Measurements from ENCODE around the gene MAGEA4.

MAGEA4 gene

DNA sequence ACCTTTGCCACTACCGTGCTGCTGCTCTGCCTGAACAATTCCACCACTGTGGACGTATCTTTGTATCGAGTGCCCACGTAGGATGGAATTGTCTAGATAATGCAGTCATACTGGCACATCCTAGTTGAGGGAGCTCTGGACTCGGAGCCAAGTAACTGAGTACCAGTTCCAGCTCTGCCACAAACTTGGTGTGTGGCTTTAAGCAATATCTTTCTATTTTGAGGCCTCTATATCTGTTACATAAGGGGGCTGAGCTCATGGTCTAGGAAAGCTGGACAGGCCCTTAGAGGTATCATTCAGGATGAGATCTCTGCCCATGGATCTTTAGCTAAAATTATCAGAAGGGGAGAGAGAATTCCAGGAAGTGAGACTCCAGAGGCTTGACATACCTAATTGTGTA is 49.3 kb downstream of the MAGEA4 start:
- no peaks in the 10 kb centered on the region for H3K36me3 ChIP-seq (replicated peaks; ENCODE audit: low read depth, low read length)
- H3K27me3 ChIP-seq (ENCODE audit: low read depth, low read length), result no peaks in the 10 kb centered on the region
- H2AFZ ChIP-seq (ENCODE audit: low read depth, low read length), result no peak overlapping the region
- no peak overlapping the region for H3K27ac ChIP-seq (ENCODE audit: low read length)
- no peaks in the 10 kb centered on the region for H3K79me2 ChIP-seq (ENCODE audit: low read length)
- no peaks in the 10 kb centered on the region for H3K9me3 ChIP-seq (ENCODE audit: insufficient read depth, low read length)
- no peak overlapping the region for H3K4me2 ChIP-seq (ENCODE audit: low read length)
- H4K20me1 ChIP-seq (ENCODE audit: insufficient read depth, low read length), result no peaks in the 10 kb centered on the region
- H3K4me3 ChIP-seq (ENCODE audit: low read length), result no peak overlapping the region
- H3K9ac ChIP-seq (ENCODE audit: low read length), result no peak overlapping the region
- no peak for TF ChIP-seq EZH2phosphoT487 (IDR thresholded peaks at IDR 0.05; ENCODE audit: low read depth)
- no peak for TF ChIP-seq CTCF (IDR thresholded peaks at IDR 0.05; ENCODE audit: low read depth, low read length)
- H3K4me1 ChIP-seq (ENCODE audit: low read length), result no peaks in the 10 kb centered on the region

DNA sequence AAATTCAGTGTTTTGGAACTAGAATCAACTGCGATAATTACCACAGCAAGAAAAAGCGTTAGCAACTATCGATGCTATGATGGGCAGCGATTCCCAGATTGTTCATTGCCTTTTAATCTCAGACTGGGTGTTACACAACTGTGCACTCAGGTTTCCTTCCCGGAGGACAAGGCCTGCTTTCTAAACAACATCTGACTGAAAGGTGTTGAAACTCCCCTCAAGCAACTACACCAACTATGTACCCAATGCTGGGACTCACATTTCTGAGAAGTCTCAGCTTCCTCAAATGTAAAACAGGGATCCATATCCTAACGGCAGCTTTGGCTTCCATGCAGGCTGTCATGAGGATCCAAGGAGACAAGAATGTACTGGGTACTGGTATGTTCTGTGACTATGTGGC is 53.5 kb downstream of the MAGEA4 start:
- no peaks in the 10 kb centered on the region for H3K9me3 ChIP-seq (ENCODE audit: insufficient read depth, low read length)
- H3K27me3 ChIP-seq (ENCODE audit: low read depth, low read length), result no peaks in the 10 kb centered on the region
- TF ChIP-seq CTCF (IDR thresholded peaks at IDR 0.05; ENCODE audit: low read depth, low read length), result no peak
- TF ChIP-seq EZH2phosphoT487 (IDR thresholded peaks at IDR 0.05; ENCODE audit: low read depth), result no peak

DNA sequence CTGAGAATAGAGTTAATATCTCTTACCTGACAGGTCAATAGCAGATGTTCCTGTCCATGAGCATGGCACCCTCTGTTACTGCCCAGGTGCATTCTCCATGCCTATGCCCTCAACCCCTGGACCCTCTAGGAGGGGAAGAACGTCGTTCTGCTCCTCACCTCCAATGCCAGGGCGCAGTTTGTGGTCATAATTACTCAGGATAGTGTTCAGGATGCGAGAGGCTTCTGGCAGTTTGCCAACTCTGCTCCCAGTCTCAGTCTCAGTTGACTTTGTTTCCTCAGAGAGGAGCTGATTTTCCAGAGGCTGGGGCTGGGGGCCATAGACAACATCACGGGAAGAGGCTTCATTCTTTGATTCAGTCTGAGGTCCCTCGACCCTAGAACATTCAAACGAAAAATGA is 57.3 kb downstream of the MAGEA4 start:
- Histone ChIP-seq H3K4me2 (ENCODE audit: low read length) (no peak overlapping the region), H3K36me3 (replicated peaks; ENCODE audit: low read depth, low read length) (no peaks in the 10 kb centered on the region), H2AFZ (ENCODE audit: low read depth, low read length) (no peak overlapping the region), H3K9ac (ENCODE audit: low read length) (no peak overlapping the region), H3K27me3 (ENCODE audit: low read depth, low read length) (no peaks in the 10 kb centered on the region), H3K9me3 (ENCODE audit: insufficient read depth, low read length) (no peaks in the 10 kb centered on the region), H3K79me2 (ENCODE audit: low read length) (no peaks in the 10 kb centered on the region), H3K4me3 (ENCODE audit: low read length) (no peak overlapping the region), H3K27ac (ENCODE audit: low read length) (no peak overlapping the region), H3K4me1 (ENCODE audit: low read length) (no peaks in the 10 kb centered on the region), H4K20me1 (ENCODE audit: insufficient read depth, low read length) (no peaks in the 10 kb centered on the region)
- no peak for TF ChIP-seq EZH2phosphoT487 (IDR thresholded peaks at IDR 0.05; ENCODE audit: low read depth)

More for the DNA sequence above, 53.5 kb downstream of the MAGEA4 start:
- Histone ChIP-seq H2AFZ (ENCODE audit: low read depth, low read length) (no peak overlapping the region), H3K9ac (ENCODE audit: low read length) (no peak overlapping the region), H3K36me3 (replicated peaks; ENCODE audit: low read depth, low read length) (no peaks in the 10 kb centered on the region), H3K79me2 (ENCODE audit: low read length) (no peaks in the 10 kb centered on the region), H3K4me3 (ENCODE audit: low read length) (no peak overlapping the region), H3K27ac (ENCODE audit: low read length) (no peak overlapping the region), H4K20me1 (ENCODE audit: insufficient read depth, low read length) (no peaks in the 10 kb centered on the region), H3K4me1 (ENCODE audit: low read length) (no peaks in the 10 kb centered on the region), H3K4me2 (ENCODE audit: low read length) (no peak overlapping the region)

DNA sequence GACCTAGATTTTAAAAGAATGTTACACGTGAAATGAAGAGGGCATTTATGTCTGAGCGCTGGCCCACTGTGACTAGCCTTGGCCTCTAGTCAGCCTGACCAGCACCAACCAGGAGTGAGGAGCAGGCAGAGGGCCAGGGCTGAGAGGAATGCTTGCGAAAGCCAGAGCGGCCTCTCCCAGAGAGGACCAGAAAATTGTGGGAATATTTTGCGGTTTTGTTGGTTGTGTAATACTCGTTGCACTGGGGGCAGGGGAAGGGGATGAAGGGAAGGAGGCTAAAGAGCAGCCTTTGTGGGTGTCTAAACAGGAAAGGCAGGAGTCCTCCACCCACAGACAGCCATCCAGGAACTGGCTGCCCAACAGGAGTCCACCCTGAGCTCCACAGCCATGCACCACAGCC is 58.0 kb downstream of the MAGEA4 start:
- Histone ChIP-seq H3K4me2 (ENCODE audit: low read length) (no peak overlapping the region), H3K27ac (ENCODE audit: low read length) (no peak overlapping the region), H3K36me3 (replicated peaks; ENCODE audit: low read depth, low read length) (no peaks in the 10 kb centered on the region), H3K4me1 (ENCODE audit: low read length) (no peaks in the 10 kb centered on the region), H4K20me1 (ENCODE audit: insufficient read depth, low read length) (no peaks in the 10 kb centered on the region), H2AFZ (ENCODE audit: low read depth, low read length) (no peak overlapping the region), H3K79me2 (ENCODE audit: low read length) (no peaks in the 10 kb centered on the region), H3K9me3 (ENCODE audit: insufficient read depth, low read length) (no peaks in the 10 kb centered on the region), H3K27me3 (ENCODE audit: low read depth, low read length) (no peaks in the 10 kb centered on the region), H3K9ac (ENCODE audit: low read length) (no peak overlapping the region), H3K4me3 (ENCODE audit: low read length) (no peak overlapping the region)
- TF ChIP-seq EZH2phosphoT487 (IDR thresholded peaks at IDR 0.05; ENCODE audit: low read depth), result no peak
- TF ChIP-seq CTCF (IDR thresholded peaks at IDR 0.05; ENCODE audit: low read depth, low read length), result no peak
